ENCODE measurements around the gene RNF150. TPM values are rescaled to one million over a fixed set of nuclear protein-coding genes. Genes with fewer than 3 reads are reported as not detected.

The RNF150 gene
- polyA plus RNA-seq, 1 experiment = 9.8 TPM

GRCh38 chr4:140865253-140866217, 267.7 kb downstream of the RNF150 start:
- Histone ChIP-seq H3K4me3 (ENCODE audit: low read depth, low read length) (no peak overlapping the region), H3K27ac (ENCODE audit: low read depth, low read length) (no peak overlapping the region), H3K9me3 (ENCODE audit: control insufficient read depth, insufficient read depth, low read length) (no peaks in the 10 kb centered on the region), H3K27me3 (ENCODE audit: control insufficient read depth, insufficient read depth, low read length) (no peaks in the 10 kb centered on the region)
- TF ChIP-seq CTCF (IDR thresholded peaks at IDR 0.05; ENCODE audit: low read depth, low read length) = no peak
- ChIA-PET CTCF (interaction anchor here (0.6 to 5.3 kb wide), 7 partner anchors 10 to 678 kb away, joined by 3 to 51 read pairs (median 4); partner anchors contain the start of gene RNF150), POLR2A (no interaction called here)
- DNase-seq (ENCODE audit: low read depth, low spot score) = no peak

GRCh38 chr4:140863197-140863596, 270.1 kb downstream of the RNF150 start:
- no peak for TF ChIP-seq CTCF (IDR thresholded peaks at IDR 0.05; ENCODE audit: low read depth, low read length)
- Histone ChIP-seq H3K27ac (ENCODE audit: low read depth, low read length) (no peak overlapping the region), H3K4me3 (ENCODE audit: low read depth, low read length) (no peak overlapping the region), H3K9me3 (ENCODE audit: control insufficient read depth, insufficient read depth, low read length) (no peaks in the 10 kb centered on the region), H3K27me3 (ENCODE audit: control insufficient read depth, insufficient read depth, low read length) (no peaks in the 10 kb centered on the region)
- CTCF ChIA-PET = interaction anchor here (3.2 to 7.1 kb wide), 2 partner anchors 21 to 270 kb away, joined by 29 to 171 read pairs; partner anchors contain the start of gene RNF150
- POLR2A ChIA-PET = no interaction called here
- no peak for DNase-seq (ENCODE audit: low read depth, low spot score)

- no peak for DNase-seq (ENCODE audit: low read depth, low spot score)
- H3K27me3 ChIP-seq (ENCODE audit: control insufficient read depth, insufficient read depth, low read length) = no peaks in the 10 kb centered on the region
- ChIA-PET POLR2A (no interaction called here), CTCF (interaction anchor here (0.9 to 7.1 kb wide), 10 partner anchors 9 to 338 kb away, joined by 3 to 171 read pairs (median 5); partner anchors contain the start of genes ELMOD2 and RNF150)
- no peak for TF ChIP-seq CTCF (IDR thresholded peaks at IDR 0.05; ENCODE audit: low read depth, low read length)
- H3K4me3 ChIP-seq (ENCODE audit: low read depth, low read length) = no peak overlapping the region
- no peaks in the 10 kb centered on the region for H3K9me3 ChIP-seq (ENCODE audit: control insufficient read depth, insufficient read depth, low read length)
- H3K27ac ChIP-seq (ENCODE audit: low read depth, low read length) = no peak overlapping the region
Observed at GRCh38 chr4:140862177-140862442, 271.2 kb downstream of the RNF150 start.

- no peak overlapping the region for H3K27ac ChIP-seq (ENCODE audit: low read depth, low read length)
- peak; percentile 80 for DNase-seq (ENCODE audit: low read depth, low spot score)
- ChIA-PET CTCF (interaction anchor here (0.6 to 7.1 kb wide), 17 partner anchors 8 to 343 kb away, joined by 3 to 171 read pairs (median 5); partner anchors contain the start of genes ELMOD2 and RNF150), POLR2A (no interaction called here)
- H3K9me3 ChIP-seq (ENCODE audit: control insufficient read depth, insufficient read depth, low read length) = no peaks in the 10 kb centered on the region
- TF ChIP-seq CTCF (IDR thresholded peaks at IDR 0.05; ENCODE audit: low read depth, low read length) = peak; percentile 82
- H3K27me3 ChIP-seq (ENCODE audit: control insufficient read depth, insufficient read depth, low read length) = no peaks in the 10 kb centered on the region
- H3K4me3 ChIP-seq (ENCODE audit: low read depth, low read length) = no peak overlapping the region
Observed at GRCh38 chr4:140861359-140862176, 271.7 kb downstream of the RNF150 start.

Data from AG04450 (cell line).